HG02973 (cell line): ENCODE measurements around the gene RAPGEF6.

Experiments used
- ATAC-seq: cut with Tn5 transposase; IDR thresholded peaks from one replicate; pipeline ENCODE4 v1.9.1; 2021; ENCODE audit warnings: moderate library complexity; ENCODE audit not compliant: unreplicated experiment

The RAPGEF6 gene

GRCh38 chr5:131542723-131543122 is 92.3 kb downstream of the RAPGEF6 start:
- ATAC-seq = no peak

GRCh38 chr5:131541762-131542161 is 93.3 kb downstream of the RAPGEF6 start:
- ATAC-seq = no peak

DNA sequence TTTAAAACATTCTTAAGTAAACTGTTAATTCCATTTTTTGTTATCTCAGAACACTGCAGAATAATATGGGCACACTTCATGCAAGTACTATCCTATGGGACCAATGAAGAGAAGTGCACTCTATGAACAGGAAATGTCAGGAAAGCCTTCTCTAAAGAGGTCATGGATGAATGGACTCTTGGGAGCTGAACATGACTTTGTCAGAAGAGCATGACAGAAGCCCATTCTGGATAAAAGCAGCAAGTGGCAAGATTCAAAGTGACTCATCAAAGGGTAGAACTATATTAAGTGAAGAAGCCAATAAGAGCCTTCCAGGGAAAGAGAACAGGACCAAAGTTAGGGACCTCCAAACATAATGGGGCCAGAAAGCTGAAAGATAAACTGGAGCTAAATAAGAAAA is 94.0 kb downstream of the RAPGEF6 start:
- ATAC-seq = no peak

DNA sequence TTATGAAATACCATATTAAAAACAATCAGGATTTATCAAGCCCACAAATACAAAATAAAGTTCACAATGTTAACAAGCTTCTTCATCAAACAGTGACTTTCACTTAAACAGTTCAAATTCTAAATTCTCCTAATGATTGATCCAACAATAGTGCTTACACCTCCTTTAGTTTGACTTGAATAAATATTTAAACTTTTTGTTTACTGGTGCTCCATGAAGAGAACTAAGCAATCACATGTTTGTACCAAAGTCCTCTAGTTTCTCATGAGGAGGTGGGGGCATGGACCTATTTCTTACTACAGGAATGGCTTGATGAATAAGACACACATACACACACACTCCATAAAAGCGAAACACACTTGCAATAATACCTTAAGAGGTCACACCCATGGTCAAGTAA is 95.8 kb downstream of the RAPGEF6 start:
- ATAC-seq = no peak

GRCh38 chr5:131538177-131538593 is 96.8 kb downstream of the RAPGEF6 start:
- ATAC-seq = no peak

DNA sequence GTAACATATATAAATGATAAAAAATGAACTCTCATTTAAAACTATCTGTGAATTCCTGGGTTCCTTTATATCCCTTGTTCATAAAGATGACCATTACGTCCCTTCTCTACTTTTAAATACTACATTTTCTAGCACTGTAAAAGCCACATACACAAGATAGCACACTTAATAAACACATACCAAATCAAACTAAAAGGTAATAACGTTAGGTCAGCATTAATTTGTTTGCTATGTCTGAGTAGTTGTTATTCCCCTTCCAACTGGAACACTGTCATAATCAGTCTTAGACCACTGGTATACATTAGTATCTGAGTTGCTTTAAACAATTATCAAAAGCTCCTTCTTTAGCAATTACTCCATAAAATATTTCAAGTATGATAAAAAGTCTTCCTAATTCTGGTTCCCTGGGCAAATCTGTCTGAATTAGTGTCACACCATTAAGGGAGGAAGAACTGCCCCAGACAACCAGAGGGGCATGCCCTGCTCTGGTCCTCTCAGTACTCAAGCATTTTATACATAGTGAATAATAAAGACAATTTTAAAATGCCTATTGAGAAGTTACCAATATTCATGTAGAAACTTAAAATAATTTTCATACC is 98.1 kb downstream of the RAPGEF6 start:
- no peak for ATAC-seq

- peak; percentile 96 for ATAC-seq
Observed at GRCh38 chr5:131536211-131536826, 98.7 kb downstream of the RAPGEF6 start.

DNA sequence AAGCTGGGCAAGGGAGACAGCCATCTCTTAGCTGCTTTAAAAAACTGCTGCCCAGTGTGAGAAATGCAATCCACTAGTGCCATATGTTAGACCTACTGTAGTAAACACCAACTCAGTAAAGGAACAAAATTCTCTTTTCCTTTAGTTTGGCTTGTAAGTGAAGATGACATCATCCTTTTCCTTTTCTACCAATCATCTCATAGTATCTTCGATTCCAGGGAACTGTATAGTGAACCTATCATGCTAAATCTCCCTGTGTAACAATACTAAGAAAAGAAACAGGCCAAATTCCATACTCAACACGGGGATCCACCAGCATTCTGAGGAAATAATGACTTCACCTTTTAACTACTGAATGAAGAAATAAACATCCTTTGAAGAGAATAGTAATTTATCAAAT is 100.1 kb downstream of the RAPGEF6 start:
- no peak for ATAC-seq

DNA sequence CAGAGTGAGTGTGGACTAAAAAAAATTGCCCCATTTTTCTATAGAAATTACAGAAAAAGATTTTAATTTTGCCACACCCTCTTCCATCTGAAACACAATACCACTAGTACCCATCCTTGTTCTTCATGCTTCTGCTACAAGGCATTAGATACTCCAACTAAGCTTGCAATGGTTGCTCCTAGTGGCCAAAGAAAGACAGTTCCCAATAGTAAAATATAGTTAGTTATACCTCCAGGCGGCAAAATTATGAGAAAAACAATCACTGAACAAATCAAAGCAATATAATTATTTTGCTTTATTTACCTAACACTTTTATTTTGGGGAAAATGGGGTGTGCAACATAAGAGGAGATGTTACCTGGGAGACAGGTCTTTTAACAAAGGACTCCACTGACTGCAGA is 101.2 kb downstream of the RAPGEF6 start:
- ATAC-seq = no peak

GRCh38 chr5:131532031-131532640 is 102.9 kb downstream of the RAPGEF6 start:
- no peak for ATAC-seq

- no peak for ATAC-seq
Observed at GRCh38 chr5:131530706-131531331, 104.2 kb downstream of the RAPGEF6 start.

DNA sequence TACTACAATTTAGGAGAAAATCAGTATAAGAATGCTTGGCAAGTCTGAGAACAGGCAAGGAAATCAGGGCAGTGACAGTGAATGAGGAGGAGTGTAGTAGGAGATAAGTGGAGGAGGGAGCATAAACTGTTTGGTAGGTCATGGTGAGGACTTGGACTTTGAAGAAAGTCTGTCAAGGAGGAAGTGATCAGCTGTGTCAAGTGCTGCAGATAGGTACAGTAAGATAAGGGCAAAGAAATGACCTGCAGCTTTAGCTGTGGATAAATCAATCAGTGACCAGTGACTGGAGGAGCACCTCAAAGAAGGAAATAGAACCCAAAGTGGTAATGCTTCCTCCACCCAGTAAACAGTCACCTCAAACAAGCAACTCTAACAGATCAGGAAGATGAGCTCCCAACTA is 106.3 kb downstream of the RAPGEF6 start:
- peak; percentile 44 for ATAC-seq

- no peak for ATAC-seq
Observed at GRCh38 chr5:131525805-131526204, 109.2 kb downstream of the RAPGEF6 start.

GRCh38 chr5:131524431-131524830 is 110.6 kb downstream of the RAPGEF6 start:
- ATAC-seq = no peak

GRCh38 chr5:131523500-131524185 is 111.4 kb downstream of the RAPGEF6 start:
- no peak for ATAC-seq

DNA sequence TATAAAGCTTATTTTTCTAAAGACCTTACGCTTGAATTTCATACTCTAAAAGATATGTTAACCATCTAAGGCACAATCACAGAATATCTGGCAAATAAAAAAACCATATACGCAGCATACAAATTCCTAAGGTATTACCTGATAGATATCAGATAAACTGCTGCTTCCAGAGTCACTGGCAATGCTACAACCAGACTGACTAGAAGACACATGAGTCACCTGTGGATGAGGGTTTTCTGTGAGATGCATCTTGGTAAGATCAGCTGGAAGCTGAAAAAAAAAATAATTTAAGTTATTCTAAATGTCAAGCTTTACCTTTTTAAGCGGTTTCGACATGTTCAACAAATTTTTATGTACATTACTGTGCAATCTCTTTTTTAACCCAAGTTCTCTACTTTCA is 113.8 kb downstream of the RAPGEF6 start:
- no peak for ATAC-seq

- no peak for ATAC-seq
Observed at GRCh38 chr5:131515348-131515747, 119.7 kb downstream of the RAPGEF6 start.

DNA sequence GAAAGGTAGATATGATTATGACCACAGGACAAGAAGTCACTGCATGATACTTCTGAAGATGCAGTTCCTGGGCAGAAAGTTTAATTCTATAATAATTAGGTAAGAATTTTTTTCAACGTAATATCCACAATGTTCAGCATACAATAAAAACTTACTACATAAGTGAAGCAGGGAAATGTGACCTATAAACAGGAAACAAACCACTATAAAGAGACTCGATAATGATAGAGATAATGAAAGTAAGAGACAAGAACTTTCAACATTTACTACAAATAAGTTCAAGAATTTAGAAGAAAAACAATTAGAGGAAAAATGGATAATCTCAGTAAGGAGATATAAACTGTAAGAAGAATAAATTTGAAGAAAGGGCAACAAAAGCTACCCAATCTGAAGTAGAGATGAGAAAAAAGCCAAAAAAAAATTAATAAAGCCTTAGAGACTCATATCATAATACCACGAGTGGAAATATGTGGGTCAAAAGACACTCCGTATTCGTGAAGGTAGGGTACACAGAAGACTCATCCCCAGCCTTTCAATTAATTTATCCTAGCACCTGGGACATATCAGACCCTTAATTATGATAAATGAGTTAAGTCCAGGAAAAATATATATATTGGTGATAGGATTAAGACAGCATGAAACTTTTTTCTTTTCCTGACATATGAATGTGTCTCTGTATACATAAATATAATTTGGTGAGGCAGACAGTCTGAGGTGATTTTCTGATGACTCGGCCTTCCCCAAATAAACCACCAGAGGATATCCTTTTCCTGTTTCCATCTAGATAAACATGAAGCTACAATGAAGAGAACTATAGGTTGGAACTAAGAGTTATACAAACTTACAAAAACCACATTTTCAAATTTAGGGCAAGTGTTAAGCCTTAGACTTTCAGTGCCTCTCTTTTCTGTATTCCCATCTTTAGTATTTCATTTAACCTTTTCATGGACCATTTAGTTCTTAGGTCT is 120.4 kb downstream of the RAPGEF6 start:
- ATAC-seq = no peak

DNA sequence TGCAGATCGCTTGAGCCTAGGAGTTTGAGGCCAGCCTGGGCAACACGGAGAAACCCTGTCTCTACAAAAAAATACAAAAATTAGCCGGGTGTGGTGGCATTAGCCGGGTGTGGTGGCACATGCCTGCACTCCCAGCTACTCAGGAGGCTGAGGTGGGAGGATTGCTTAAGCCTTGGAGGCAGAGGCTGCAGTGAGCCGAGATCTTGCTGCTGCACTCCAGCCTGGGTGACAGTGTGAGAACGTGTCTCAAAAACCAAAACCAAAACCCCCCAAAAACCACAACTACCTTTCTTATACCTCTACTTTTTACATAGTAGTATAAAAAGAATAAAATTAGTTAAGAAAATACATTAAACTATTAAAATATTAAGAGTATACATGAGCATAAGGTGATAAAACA is 121.2 kb downstream of the RAPGEF6 start:
- ATAC-seq = no peak

DNA sequence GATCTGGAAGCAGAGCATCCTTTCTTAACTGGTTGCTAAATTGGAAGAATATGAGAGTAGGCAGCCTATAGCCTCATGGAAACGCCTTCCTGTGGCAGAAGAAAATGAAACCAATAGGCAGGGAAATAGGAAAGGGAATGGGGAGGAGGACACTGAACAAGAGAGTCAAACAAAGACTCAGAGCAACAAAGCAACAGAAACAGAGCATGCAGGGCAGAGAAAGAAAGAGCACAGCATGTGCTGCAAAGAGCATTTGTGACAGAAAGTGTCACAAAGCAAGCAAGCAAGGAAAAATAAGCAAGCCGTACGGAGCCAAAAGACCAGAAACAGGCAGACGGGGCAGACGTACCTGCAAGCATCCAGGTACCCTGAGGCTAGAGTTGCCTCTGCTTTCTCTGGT is 123.1 kb downstream of the RAPGEF6 start:
- ATAC-seq = no peak
